DND-41 (cell line): Measurements from ENCODE around the gene AACS.

Experiments
- EZH2 ChIP-seq: IDR thresholded peaks from 3 replicates; pipeline ENCODE4 v1.6.1; 2012; ENCODE audit warnings: borderline replicate concordance, low read depth, mild to moderate bottlenecking, moderate library complexity, low read length, inconsistent platforms; ENCODE audit not compliant: severe bottlenecking
- TF ChIP-seq, protein P1 (sequence below): IDR thresholded peaks from 2 replicates; pipeline ENCODE4 v1.5.1; 2012; ENCODE audit warnings: borderline replicate concordance, low read length, moderate library complexity, mild to moderate bottlenecking; ENCODE audit not compliant: poor library complexity, severe bottlenecking; ENCODE audit errors: extremely low read depth

DNA sequence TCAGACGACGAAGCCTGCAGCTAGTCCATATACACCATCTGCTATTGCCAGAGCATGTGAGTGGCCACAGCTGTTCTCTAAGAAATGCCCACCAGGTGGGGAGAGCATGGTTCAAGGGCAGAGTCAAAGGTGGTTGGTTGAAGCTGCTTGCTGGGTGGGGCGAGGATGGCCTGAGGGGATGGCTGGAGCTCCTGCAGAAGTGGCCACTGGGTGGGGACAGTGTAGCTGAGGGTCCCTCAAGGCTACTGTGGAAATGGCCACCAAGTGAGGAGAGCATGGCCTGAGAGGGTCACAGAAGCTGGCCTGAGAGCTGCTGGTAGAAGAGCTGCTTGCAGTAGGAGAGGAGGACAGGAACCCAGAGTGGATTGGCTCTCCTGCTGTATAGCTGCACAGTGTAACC lies 102.4 kb downstream of the AACS start:
- no peak for TF ChIP-seq EZH2
- TF ChIP-seq, protein P1, sequence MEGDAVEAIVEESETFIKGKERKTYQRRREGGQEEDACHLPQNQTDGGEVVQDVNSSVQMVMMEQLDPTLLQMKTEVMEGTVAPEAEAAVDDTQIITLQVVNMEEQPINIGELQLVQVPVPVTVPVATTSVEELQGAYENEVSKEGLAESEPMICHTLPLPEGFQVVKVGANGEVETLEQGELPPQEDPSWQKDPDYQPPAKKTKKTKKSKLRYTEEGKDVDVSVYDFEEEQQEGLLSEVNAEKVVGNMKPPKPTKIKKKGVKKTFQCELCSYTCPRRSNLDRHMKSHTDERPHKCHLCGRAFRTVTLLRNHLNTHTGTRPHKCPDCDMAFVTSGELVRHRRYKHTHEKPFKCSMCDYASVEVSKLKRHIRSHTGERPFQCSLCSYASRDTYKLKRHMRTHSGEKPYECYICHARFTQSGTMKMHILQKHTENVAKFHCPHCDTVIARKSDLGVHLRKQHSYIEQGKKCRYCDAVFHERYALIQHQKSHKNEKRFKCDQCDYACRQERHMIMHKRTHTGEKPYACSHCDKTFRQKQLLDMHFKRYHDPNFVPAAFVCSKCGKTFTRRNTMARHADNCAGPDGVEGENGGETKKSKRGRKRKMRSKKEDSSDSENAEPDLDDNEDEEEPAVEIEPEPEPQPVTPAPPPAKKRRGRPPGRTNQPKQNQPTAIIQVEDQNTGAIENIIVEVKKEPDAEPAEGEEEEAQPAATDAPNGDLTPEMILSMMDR, result no peak
